ENCODE results near the gene CISH. TPM values are rescaled to one million over a fixed set of nuclear protein-coding genes. Genes with fewer than 3 reads are reported as not detected.

Gene CISH
- total and polyA plus RNA-seq, 8 donors, result 6.2 to 21.5 (median 11.2) TPM

GRCh38 chr3:50604110-50604621, 7.4 kb downstream of the CISH start:
- H3K9me3 ChIP-seq, result no peaks in the 10 kb centered on the region
- no peak for DNase-seq
- peaks cover 73 to 94% (median 75%) of the 10 kb centered on the region in 3 donors for H3K4me1 ChIP-seq
- TF ChIP-seq CTCF (IDR thresholded peaks at IDR 0.05), result no peak
- H3K4me3 ChIP-seq, result no peak overlapping the region
- 61 to 65% methylated on average over 5 of the region's 5 CpGs for WGBS, 2 donors
- intact Hi-C loops (cut with DNase I), result no loop called here
- H3K27me3 ChIP-seq, result no peaks in the 10 kb centered on the region
- peaks cover 0 to 20% (median 12%) of the 10 kb centered on the region in 3 donors for H3K36me3 ChIP-seq
- ATAC-seq, result no peak
- no peak for FAIRE-seq
- peak overlapping the region; percentile 74 to 99 (median 90) for H3K27ac ChIP-seq

- ATAC-seq, result no peak
- intact Hi-C loops (cut with DNase I), result no loop called here
- Histone ChIP-seq H3K36me3 (peaks cover 0 to 20% (median 12%) of the 10 kb centered on the region in 3 donors), H3K27me3 (no peaks in the 10 kb centered on the region), H3K27ac (peak overlapping the region; percentile 97 to 99 (median 98)), H3K4me3 (no peak overlapping the region), H3K9me3 (no peaks in the 10 kb centered on the region), H3K4me1 (peaks cover 73 to 91% (median 79%) of the 10 kb centered on the region in 3 donors)
- peak in 1 of 6 donors; percentile 25 for DNase-seq
- FAIRE-seq, result no peak
- WGBS, 2 donors, result 63 to 70% methylated on average over 4 of the region's 4 CpGs
- no peak for TF ChIP-seq CTCF (IDR thresholded peaks at IDR 0.05)
Measured at GRCh38 chr3:50603261-50604109, 8.1 kb downstream of the CISH start.

GRCh38 chr3:50602595-50603191, 8.9 kb downstream of the CISH start:
- no peak for TF ChIP-seq CTCF (IDR thresholded peaks at IDR 0.05)
- Histone ChIP-seq H3K4me3 (no peak overlapping the region), H3K4me1 (peaks cover 73 to 83% (median 79%) of the 10 kb centered on the region in 3 donors), H3K27ac (peak overlapping the region; percentile 97 to 99 (median 98)), H3K9me3 (no peaks in the 10 kb centered on the region), H3K27me3 (no peaks in the 10 kb centered on the region), H3K36me3 (peaks cover 0 to 17% (median 10%) of the 10 kb centered on the region in 3 donors)
- ATAC-seq (peak in 2 of 4 donors; percentile 3 to 4), DNase-seq (peak in 2 of 6 donors; percentile 62 to 69), FAIRE-seq (no peak)
- WGBS, 2 donors, result 54 to 57% methylated on average over 9 of the region's 9 CpGs
- intact Hi-C loops (cut with DNase I), result no loop called here

- no peak for TF ChIP-seq CTCF (IDR thresholded peaks at IDR 0.05)
- Histone ChIP-seq H3K9me3 (no peaks in the 10 kb centered on the region), H3K4me1 (peaks cover 62 to 68% (median 67%) of the 10 kb centered on the region in 3 donors), H3K27me3 (no peaks in the 10 kb centered on the region), H3K27ac (peak overlapping the region; percentile 97 to 99 (median 98)), H3K4me3 (peak overlapping the region in 1 of 4 donors; percentile 15), H3K36me3 (peaks cover 0 to under 1% (median 0%) of the 10 kb centered on the region in 3 donors)
- DNase-seq, result peak; percentile 91 to 100 (median 98)
- WGBS, 2 donors, result 0 to 1% methylated on average over 14 of the region's 14 CpGs
- FAIRE-seq, result peak; percentile 83
- ATAC-seq, result peak; percentile 72 to 84 (median 80)
- intact Hi-C loops (cut with DNase I), result no loop called here
Measured at GRCh38 chr3:50600841-50601591, 10.6 kb downstream of the CISH start.

Data from pancreas (tissue), 10 donors.